ENCODE data around the gene GCN1. TPM values are rescaled to one million over a fixed set of nuclear protein-coding genes. Genes with fewer than 3 reads are reported as not detected.
A peak's percentile ranks its signal among the peaks of the same experiment; 100 is the strongest.

The GCN1 gene
- total RNA-seq, 2 experiments from 2014 or later = 86.0 to 94.3 TPM

DNA sequence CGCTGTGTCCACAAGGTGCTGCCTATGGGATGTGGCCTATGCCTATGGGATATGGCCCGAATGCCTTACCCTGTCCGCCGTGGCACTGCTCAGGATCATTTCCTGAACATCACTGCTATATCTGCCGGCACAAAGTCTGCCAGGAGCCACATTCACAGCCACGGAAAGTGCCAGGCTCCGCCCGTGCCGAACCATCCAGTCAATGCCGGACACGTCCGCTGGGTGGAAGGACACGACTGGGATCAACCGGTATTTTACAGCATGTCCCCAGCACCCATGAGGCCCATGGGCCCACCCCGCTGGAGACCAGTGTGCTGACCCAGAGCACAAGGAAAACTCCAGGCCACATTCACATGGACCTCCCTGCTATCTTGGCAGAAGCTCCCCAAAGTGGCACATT is 63.4 kb downstream of the GCN1 start:
- Mint-ChIP-seq H3K27me3 (no peaks in the 10 kb centered on the region), H3K27ac (no peak overlapping the region), H3K4me3 (no peak overlapping the region), H3K36me3 (ENCODE audit: low read depth) (peaks cover 78% of the 10 kb centered on the region), H3K9me3 (no peaks in the 10 kb centered on the region), H3K4me1 (peaks cover 18% of the 10 kb centered on the region)
- DNase-seq = no peak
- ChIA-PET POLR2A (interaction anchor here (1.5 kb wide), 1 partner anchor 14 kb away, joined by 9 read pairs; the partner anchor contains the start of gene RAB35), CTCF (no interaction called here)

DNA sequence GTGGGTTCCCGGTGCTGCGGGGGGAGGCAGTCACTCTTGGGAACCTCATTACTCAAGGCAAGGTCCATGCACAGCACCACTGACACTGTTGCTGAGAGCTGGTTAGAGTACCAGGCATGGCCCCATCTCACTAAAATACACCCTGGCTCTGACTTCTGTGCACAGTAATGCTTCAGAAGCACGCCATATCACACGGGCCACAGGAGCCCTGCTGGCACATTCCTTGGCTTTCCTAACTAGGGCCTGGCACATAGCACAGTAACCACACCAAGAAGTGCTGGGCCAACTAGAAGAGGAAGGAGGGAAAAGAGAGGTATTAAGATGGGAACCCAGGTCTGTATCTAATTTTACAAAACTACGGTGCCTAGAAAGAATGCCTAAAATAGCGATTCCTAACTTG is 64.5 kb downstream of the GCN1 start:
- Mint-ChIP-seq H3K9me3 (no peaks in the 10 kb centered on the region), H3K4me3 (no peak overlapping the region), H3K27me3 (no peaks in the 10 kb centered on the region), H3K27ac (no peak overlapping the region), H3K4me1 (peaks cover 23% of the 10 kb centered on the region), H3K36me3 (ENCODE audit: low read depth) (peaks cover 71% of the 10 kb centered on the region)
- ChIA-PET POLR2A (no interaction called here), CTCF (no interaction called here)
- DNase-seq = no peak

- Mint-ChIP-seq H3K4me1 (peaks cover 48% of the 10 kb centered on the region), H3K4me3 (no peak overlapping the region), H3K27ac (peak overlapping the region; percentile 83), H3K27me3 (no peaks in the 10 kb centered on the region), H3K9me3 (no peaks in the 10 kb centered on the region), H3K36me3 (ENCODE audit: low read depth) (peaks cover 43% of the 10 kb centered on the region)
- POLR2A ChIA-PET = interaction anchor here (0.9 to 5.1 kb wide), 6 partner anchors 10 to 166 kb away, joined by 3 to 46 read pairs (median 4); partner anchors contain the start of genes RAB35, RNU4-1 and RPLP0
- CTCF ChIA-PET = interaction anchor here (1.0 to 1.3 kb wide), 3 partner anchors 9 to 101 kb away, joined by 3 to 4 read pairs (median 3); no protein-coding TSS in a partner anchor
- no peak for DNase-seq
Measured at GRCh38 chr12:120126635-120127005, 67.9 kb downstream of the GCN1 start.

GRCh38 chr12:120125792-120126634 is 68.5 kb downstream of the GCN1 start:
- peaks cover 54% of the 10 kb centered on the region for H3K4me1 Mint-ChIP-seq
- CTCF ChIA-PET = interaction anchor here (0.5 to 1.3 kb wide), 3 partner anchors 8 to 77 kb away, joined by 3 to 4 read pairs (median 3); no protein-coding TSS in a partner anchor
- DNase-seq = no peak

DNA sequence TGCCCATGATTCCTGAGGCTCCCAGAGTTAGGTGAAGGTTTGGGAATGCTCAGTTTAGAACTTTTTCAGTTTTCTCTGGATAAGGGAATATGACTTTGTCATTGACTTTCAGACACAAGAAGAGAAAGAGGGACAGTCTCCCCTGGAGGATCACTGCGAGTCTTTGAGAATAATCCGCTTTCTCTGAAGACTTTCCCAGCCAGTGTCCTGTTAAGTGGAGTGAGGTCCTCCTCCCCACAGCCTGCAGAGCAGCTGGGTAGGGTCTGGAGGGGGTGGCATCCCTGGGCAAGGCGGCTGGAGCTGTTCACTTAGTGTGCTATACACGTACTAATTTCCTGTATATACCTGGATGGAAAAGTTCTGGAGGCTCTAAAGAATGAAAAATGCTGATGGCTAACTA is 69.5 kb downstream of the GCN1 start:
- no peak for DNase-seq
- H3K4me1 Mint-ChIP-seq = peaks cover 63% of the 10 kb centered on the region
- H3K27ac Mint-ChIP-seq = no peak overlapping the region
- no peak overlapping the region for H3K4me3 Mint-ChIP-seq
- ChIA-PET POLR2A (interaction anchor here (1.1 to 5.1 kb wide), 4 partner anchors 9 to 76 kb away, joined by 3 to 46 read pairs (median 4); partner anchors contain the start of genes RAB35 and RPLP0), CTCF (no interaction called here)
- no peaks in the 10 kb centered on the region for H3K9me3 Mint-ChIP-seq
- H3K36me3 Mint-ChIP-seq (ENCODE audit: low read depth) = peaks cover 30% of the 10 kb centered on the region
- no peaks in the 10 kb centered on the region for H3K27me3 Mint-ChIP-seq

More at GRCh38 chr12:120125792-120126634, 68.5 kb downstream of the GCN1 start:
- H3K9me3 Mint-ChIP-seq = no peaks in the 10 kb centered on the region
- peak overlapping the region; percentile 83 for H3K27ac Mint-ChIP-seq
- POLR2A ChIA-PET = interaction anchor here (1.1 to 5.1 kb wide), 8 partner anchors 10 to 167 kb away, joined by 3 to 46 read pairs (median 4); partner anchors contain the start of genes RAB35, RNU4-1 and RPLP0
- H3K4me3 Mint-ChIP-seq = no peak overlapping the region
- H3K36me3 Mint-ChIP-seq (ENCODE audit: low read depth) = peaks cover 37% of the 10 kb centered on the region
- H3K27me3 Mint-ChIP-seq = no peaks in the 10 kb centered on the region

DNA sequence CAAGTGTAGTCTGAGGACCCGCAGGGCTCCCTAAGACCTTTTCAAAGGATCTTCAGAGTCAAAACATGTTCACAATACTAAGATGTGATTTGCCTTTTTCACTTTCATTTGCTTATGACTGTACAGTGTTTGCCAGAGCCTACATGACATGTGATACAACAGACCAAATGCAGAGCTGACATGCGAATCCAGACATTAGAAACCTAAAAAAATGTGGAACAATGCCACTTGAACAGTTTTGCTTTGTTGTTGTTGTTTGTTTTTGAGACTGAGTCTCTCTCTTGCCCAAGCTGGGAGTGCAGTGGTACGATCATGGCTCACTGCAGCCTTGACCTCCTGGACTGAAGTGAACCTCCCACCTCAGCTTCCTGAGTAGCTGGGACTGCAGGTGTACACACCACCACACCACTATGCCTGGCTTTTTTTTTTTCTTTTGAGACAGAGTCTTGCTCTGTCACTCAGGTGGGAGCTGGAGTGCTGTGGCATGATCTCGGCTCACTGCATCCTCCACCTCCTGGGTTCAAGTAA is 72.7 kb downstream of the GCN1 start:
- DNase-seq = no peak
- Mint-ChIP-seq H3K4me3 (peak overlapping the region; percentile 14), H3K36me3 (ENCODE audit: low read depth) (peaks cover 17% of the 10 kb centered on the region), H3K4me1 (peaks cover 75% of the 10 kb centered on the region), H3K9me3 (no peaks in the 10 kb centered on the region), H3K27ac (peak overlapping the region; percentile 67), H3K27me3 (no peaks in the 10 kb centered on the region)
- CTCF ChIA-PET = interaction anchor here (0.6 to 1.1 kb wide), 5 partner anchors 11 to 218 kb away, joined by 3 to 5 read pairs (median 4); partner anchors contain the start of gene PXN
- POLR2A ChIA-PET = interaction anchor here (1.0 to 10.6 kb wide), 7 partner anchors 11 to 169 kb away, joined by 3 to 236 read pairs (median 14); partner anchors contain the start of genes BICDL1, GCN1, RNU4-1 and RNU4-2

GRCh38 chr12:120121343-120121742 is 73.2 kb downstream of the GCN1 start:
- POLR2A ChIA-PET = interaction anchor here (1.0 to 10.6 kb wide), 8 partner anchors 11 to 169 kb away, joined by 3 to 236 read pairs (median 26); partner anchors contain the start of genes GCN1, RNU4-1, RNU4-2 and RPLP0

DNA sequence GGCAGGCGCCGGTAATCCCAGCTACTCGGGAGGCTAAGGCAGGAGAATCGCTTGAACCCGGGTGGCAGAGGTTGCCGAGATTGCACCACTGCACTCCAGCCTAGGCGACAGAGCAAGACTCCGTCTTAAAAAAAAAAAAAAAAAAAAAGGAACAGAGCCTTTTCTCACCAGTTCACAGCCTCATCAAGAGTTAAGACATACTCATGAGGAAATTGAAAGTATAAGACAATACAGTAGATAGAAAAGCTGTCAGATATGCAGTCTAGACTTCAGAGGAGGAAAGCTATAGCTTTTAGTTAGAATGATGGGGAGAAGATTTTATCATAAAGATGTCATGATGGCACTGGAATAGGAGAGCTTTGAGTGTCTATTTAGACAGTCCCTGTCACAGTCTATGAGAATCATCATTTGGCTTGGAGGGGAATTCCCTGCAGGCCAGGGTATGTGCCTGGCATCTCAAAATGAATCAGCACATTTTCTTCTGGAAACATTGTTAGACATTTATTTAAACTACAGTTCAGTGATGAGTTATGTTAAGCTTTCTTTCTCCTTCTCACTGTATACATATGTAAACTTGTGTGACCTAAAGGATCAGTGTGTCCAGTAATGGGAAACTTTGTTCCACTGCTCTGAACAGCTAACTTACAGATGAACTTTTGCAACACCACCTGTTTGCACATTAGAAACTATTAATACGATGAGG is 75.1 kb downstream of the GCN1 start:
- H3K9me3 Mint-ChIP-seq = no peaks in the 10 kb centered on the region
- ChIA-PET POLR2A (interaction anchor here (0.7 to 10.6 kb wide), 10 partner anchors 9 to 1978 kb away, joined by 3 to 236 read pairs (median 6); partner anchors contain the start of genes GCN1, RNU4-1, RNU4-2 and RPLP0), CTCF (interaction anchor here (0.6 to 1.6 kb wide), 9 partner anchors 9 to 1668 kb away, joined by 3 to 6 read pairs (median 4); partner anchors contain the start of gene RPLP0)
- peak overlapping the region; percentile 23 for H3K27ac Mint-ChIP-seq
- peak overlapping the region; percentile 7 for H3K4me3 Mint-ChIP-seq
- H3K36me3 Mint-ChIP-seq (ENCODE audit: low read depth) = peaks cover 29% of the 10 kb centered on the region
- H3K27me3 Mint-ChIP-seq = no peaks in the 10 kb centered on the region
- DNase-seq = peak; percentile 36
- peaks cover 75% of the 10 kb centered on the region for H3K4me1 Mint-ChIP-seq

More at GRCh38 chr12:120121343-120121742, 73.2 kb downstream of the GCN1 start:
- H3K27me3 Mint-ChIP-seq = no peaks in the 10 kb centered on the region
- CTCF ChIA-PET = interaction anchor here (1.1 to 1.2 kb wide), 2 partner anchors 11 to 34 kb away, joined by 5 read pairs; no protein-coding TSS in a partner anchor
- peaks cover 70% of the 10 kb centered on the region for H3K4me1 Mint-ChIP-seq
- H3K9me3 Mint-ChIP-seq = no peaks in the 10 kb centered on the region
- no peak for DNase-seq
- H3K4me3 Mint-ChIP-seq = no peak overlapping the region
- H3K27ac Mint-ChIP-seq = peak overlapping the region; percentile 67
- H3K36me3 Mint-ChIP-seq (ENCODE audit: low read depth) = peaks cover 13% of the 10 kb centered on the region

- peaks cover 34% of the 10 kb centered on the region for H3K36me3 Mint-ChIP-seq (ENCODE audit: low read depth)
- H3K9me3 Mint-ChIP-seq = no peaks in the 10 kb centered on the region
- CTCF ChIA-PET = interaction anchor here (0.7 to 4.4 kb wide), 6 partner anchors 10 to 1669 kb away, joined by 3 to 34 read pairs (median 4); partner anchors contain the start of genes PXN and RNU4-1
- POLR2A ChIA-PET = interaction anchor here (0.6 to 10.6 kb wide), 16 partner anchors 8 to 172 kb away, joined by 3 to 236 read pairs (median 10); partner anchors contain the start of genes BICDL1, GCN1, PXN and RNU4-1
- H3K4me1 Mint-ChIP-seq = peaks cover 72% of the 10 kb centered on the region
- peak overlapping the region; percentile 89 for H3K4me3 Mint-ChIP-seq
- H3K27ac Mint-ChIP-seq = peak overlapping the region; percentile 80
- DNase-seq = no peak
- H3K27me3 Mint-ChIP-seq = no peaks in the 10 kb centered on the region
Measured at GRCh38 chr12:120118321-120119061, 76.0 kb downstream of the GCN1 start.

DNA sequence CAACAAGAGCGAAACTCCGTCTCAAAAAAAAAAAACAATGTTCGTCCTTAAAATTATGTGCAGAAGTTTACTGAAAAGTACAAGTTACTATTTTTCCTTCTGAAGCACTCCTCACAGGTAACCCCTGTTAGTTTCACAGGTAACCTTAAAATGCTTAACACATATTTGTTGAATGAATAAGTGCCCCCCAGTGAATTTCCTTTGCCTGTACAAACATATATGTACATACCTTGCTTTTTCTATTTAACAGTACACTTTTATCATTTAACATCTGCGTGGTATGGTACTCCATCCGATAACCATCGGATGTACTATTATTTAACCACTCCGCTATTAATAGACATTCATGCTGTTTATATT is 76.6 kb downstream of the GCN1 start:
- Mint-ChIP-seq H3K27ac (peak overlapping the region; percentile 80), H3K4me3 (peak overlapping the region; percentile 89), H3K9me3 (no peaks in the 10 kb centered on the region), H3K4me1 (peaks cover 71% of the 10 kb centered on the region), H3K36me3 (ENCODE audit: low read depth) (peaks cover 38% of the 10 kb centered on the region), H3K27me3 (no peaks in the 10 kb centered on the region)
- no peak for DNase-seq
- CTCF ChIA-PET = interaction anchor here (0.7 to 4.4 kb wide), 6 partner anchors 9 to 175 kb away, joined by 3 to 34 read pairs (median 4); partner anchors contain the start of genes PXN, RNU4-1 and RPLP0
- POLR2A ChIA-PET = interaction anchor here (0.6 to 10.6 kb wide), 21 partner anchors 8 to 173 kb away, joined by 3 to 236 read pairs (median 9); partner anchors contain the start of genes BICDL1, GCN1, PXN and RNU4-1
